ENCODE data around the gene EVC2. TPM values are rescaled to one million over a fixed set of nuclear protein-coding genes. Genes with fewer than 3 reads are reported as not detected.

EVC2 gene
- total and polyA plus RNA-seq, 10 of the 15 experiments (the other 5 are each of a cell fraction or from before 2014, with no cell fraction given) = 0.34 to 10.4 (median 5.6) TPM

DNA sequence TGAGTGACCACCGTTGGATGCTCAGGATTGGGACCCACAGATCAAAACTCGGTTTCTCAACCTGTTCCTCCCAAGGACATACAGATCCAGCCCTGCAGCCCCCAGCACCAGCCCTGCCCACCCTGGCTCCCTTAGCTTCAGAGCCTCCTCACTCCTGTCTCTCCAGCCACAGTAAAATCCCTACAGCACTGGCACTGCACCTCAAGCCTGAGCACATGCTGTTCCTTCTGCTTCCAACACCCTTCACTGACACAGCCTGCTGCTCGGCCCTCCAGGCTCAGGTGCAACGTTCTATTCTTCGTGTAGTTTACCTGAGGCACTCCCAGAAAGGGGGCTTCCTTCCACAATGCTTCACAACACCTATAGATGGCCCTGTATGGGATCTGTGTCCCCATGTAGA lies 163.6 kb downstream of the EVC2 start (continued):
- no peak for TF ChIP-seq POU2F2 (IDR thresholded peaks at IDR 0.05; ENCODE audit: borderline replicate concordance, low read depth, low read length)
- no peak for TF ChIP-seq RELA (IDR thresholded peaks at IDR 0.05; ENCODE audit: borderline replicate concordance, partially characterized antibody)
- TF ChIP-seq YBX1 (IDR thresholded peaks at IDR 0.05) = no peak

DNA sequence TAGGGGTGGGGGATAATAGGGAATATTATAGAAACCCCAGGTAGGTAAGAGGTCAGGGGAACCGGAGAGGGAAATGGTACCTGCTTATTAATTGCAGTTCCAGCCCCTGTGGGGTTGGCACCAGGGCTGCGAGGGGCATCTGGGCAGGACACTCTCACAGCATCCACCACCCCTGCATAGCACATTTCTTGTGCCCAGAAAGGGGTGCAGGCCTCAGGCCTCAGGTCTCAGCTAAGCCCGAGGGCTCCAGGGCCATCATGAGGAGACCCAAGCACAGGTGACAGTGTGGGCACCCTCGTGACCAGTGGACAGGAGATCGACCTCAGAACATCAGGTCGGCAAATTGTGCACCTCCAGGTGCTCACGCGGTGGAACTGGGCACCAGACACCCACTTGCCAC lies 164.7 kb downstream of the EVC2 start:
- TF ChIP-seq HCFC1 (IDR thresholded peaks at IDR 0.05; ENCODE audit: low read length) (no peak), GABPA (IDR thresholded peaks at IDR 0.05; ENCODE audit: low read depth) (no peak), STAT3 (IDR thresholded peaks at IDR 0.05; ENCODE audit: low read depth, low read length) (no peak), CHD1 (IDR thresholded peaks at IDR 0.05; ENCODE audit: low read depth, low read length) (no peak), NBN (IDR thresholded peaks at IDR 0.05) (no peak), CHD2 (IDR thresholded peaks at IDR 0.05; ENCODE audit: borderline replicate concordance, low read depth, low read length) (no peak), IKZF1 (conservative IDR thresholded peaks at IDR 0.05) (no peak), CEBPZ (IDR thresholded peaks at IDR 0.05; ENCODE audit: low read depth, low read length) (no peak)
- TF ChIP-seq, protein P1, sequence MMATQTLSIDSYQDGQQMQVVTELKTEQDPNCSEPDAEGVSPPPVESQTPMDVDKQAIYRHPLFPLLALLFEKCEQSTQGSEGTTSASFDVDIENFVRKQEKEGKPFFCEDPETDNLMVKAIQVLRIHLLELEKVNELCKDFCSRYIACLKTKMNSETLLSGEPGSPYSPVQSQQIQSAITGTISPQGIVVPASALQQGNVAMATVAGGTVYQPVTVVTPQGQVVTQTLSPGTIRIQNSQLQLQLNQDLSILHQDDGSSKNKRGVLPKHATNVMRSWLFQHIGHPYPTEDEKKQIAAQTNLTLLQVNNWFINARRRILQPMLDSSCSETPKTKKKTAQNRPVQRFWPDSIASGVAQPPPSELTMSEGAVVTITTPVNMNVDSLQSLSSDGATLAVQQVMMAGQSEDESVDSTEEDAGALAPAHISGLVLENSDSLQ (IDR thresholded peaks at IDR 0.05) = no peak
- TF ChIP-seq, protein P2, sequence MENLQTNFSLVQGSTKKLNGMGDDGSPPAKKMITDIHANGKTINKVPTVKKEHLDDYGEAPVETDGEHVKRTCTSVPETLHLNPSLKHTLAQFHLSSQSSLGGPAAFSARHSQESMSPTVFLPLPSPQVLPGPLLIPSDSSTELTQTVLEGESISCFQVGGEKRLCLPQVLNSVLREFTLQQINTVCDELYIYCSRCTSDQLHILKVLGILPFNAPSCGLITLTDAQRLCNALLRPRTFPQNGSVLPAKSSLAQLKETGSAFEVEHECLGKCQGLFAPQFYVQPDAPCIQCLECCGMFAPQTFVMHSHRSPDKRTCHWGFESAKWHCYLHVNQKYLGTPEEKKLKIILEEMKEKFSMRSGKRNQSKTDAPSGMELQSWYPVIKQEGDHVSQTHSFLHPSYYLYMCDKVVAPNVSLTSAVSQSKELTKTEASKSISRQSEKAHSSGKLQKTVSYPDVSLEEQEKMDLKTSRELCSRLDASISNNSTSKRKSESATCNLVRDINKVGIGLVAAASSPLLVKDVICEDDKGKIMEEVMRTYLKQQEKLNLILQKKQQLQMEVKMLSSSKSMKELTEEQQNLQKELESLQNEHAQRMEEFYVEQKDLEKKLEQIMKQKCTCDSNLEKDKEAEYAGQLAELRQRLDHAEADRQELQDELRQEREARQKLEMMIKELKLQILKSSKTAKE (IDR thresholded peaks at IDR 0.05; ENCODE audit: low read depth, poor library complexity, severe bottlenecking) = no peak
- H2AFZ ChIP-seq (ENCODE audit: control insufficient read depth, low read depth, low read length) = no peak overlapping the region
- in situ Hi-C loops (cut with MboI) = no loop called here
- no peaks in the 10 kb centered on the region for H3K4me1 ChIP-seq (ENCODE audit: control insufficient read depth, insufficient read depth, low read length)
- RAD21 ChIA-PET (ENCODE audit: unreplicated experiment) = no interaction called here
- no peak overlapping the region for H3K4me2 ChIP-seq (ENCODE audit: control insufficient read depth, insufficient read depth)
- H3K9ac ChIP-seq (ENCODE audit: control insufficient read depth, insufficient read depth, low read length) = no peak overlapping the region
- no peak for DNase-seq (ENCODE audit: low read depth, low spot score)
- H3K9me3 ChIP-seq (replicated peaks; ENCODE audit: control insufficient read depth, insufficient read depth, low read length) = no peaks in the 10 kb centered on the region; the same call in 2 of the 3 replicates
- no peaks in the 10 kb centered on the region for H3K36me3 ChIP-seq (ENCODE audit: control insufficient read depth in 2 of 2, insufficient read depth in 2 of 2, low read length in 1 of 2)
- POLR2A ChIA-PET = no interaction called here
- H3K27me3 ChIP-seq (replicated peaks in 1 of 2; ENCODE audit: control insufficient read depth in 2 of 2, insufficient read depth in 2 of 2, low read length in 1 of 2) = no peaks in the 10 kb centered on the region
- SMC1A ChIA-PET (ENCODE audit: uncharacterized antibody, unreplicated experiment) = no interaction called here
- no peak overlapping the region for H3K27ac ChIP-seq (ENCODE audit: control insufficient read depth, insufficient read depth)
- 26% methylated on average over 8 of the region's 8 CpGs for WGBS (ENCODE audit: insufficient coverage, insufficient replicate concordance, low lambda C conversion rate, missing lambda C conversion rate)
- ATAC-seq = no peak
- H4K20me1 ChIP-seq (ENCODE audit: control insufficient read depth, insufficient read depth) = no peaks in the 10 kb centered on the region
- no peak for FAIRE-seq
- intact Hi-C loops (cut with micrococcal nuclease; ENCODE audit: unreplicated experiment) = no loop called here
- no peak overlapping the region for H3K4me3 ChIP-seq
- BruUV-seq (replicated peaks) = no TSS peak
- CTCF ChIA-PET = no interaction called here
- H3K79me2 ChIP-seq (ENCODE audit: control insufficient read depth, insufficient read depth, low read length) = no peaks in the 10 kb centered on the region

Data from GM12878 (cell line).